ENCODE measurements around the gene ACY1.

GRCh38 chr3:51992017-51992682, 8.8 kb downstream of the ACY1 start:
- TF ChIP-seq CTCF (IDR thresholded peaks at IDR 0.05; ENCODE audit: low read length) (no peak), EZH2 (optimal IDR thresholded peaks at IDR 0.05; ENCODE audit: low read depth, low read length) (no peak)

All from MM.1S (cell line).